Liver (tissue), 9 donors: ENCODE measurements around the gene TOLLIP. TPM values are rescaled to one million over a fixed set of nuclear protein-coding genes. Genes with fewer than 3 reads are reported as not detected.
A peak's percentile ranks its signal among the peaks of the same experiment; 100 is the strongest.

Source experiments
- DNase-seq: peaks from one replicate; pipeline ENCODE4 v3.0.0-alpha.2; 2017; ENCODE audit warnings: low spot score
- H3K27ac ChIP-seq, 2 donors: one replicate each; pipeline ENCODE4 v1.7.0; 2013; ENCODE audit warnings: inconsistent platforms in 2 of 2, low read length in 2 of 2, control low read depth in 1 of 2, low read depth in 1 of 2, mild to moderate bottlenecking in 1 of 2
- H3K27me3 ChIP-seq, 4 donors: one replicate each; pipeline versions ENCODE4 v1.6.1 to v1.7.0; 2013; ENCODE audit warnings: low read length in 3 of 4, inconsistent platforms in 1 of 4, mild to moderate bottlenecking in 1 of 4, moderate library complexity in 1 of 4; ENCODE audit not compliant: control insufficient read depth in 4 of 4, insufficient read depth in 4 of 4
- H3K36me3 ChIP-seq, 4 donors: one replicate each; pipeline versions ENCODE4 v1.6.1 to v1.7.0; 2013; ENCODE audit warnings: low read length in 3 of 4, mild to moderate bottlenecking in 3 of 4, low read depth in 1 of 4, moderate library complexity in 1 of 4; ENCODE audit not compliant: control insufficient read depth in 4 of 4, insufficient read depth in 3 of 4
- H3K4me1 ChIP-seq, 4 donors: one replicate each; pipeline versions ENCODE4 v1.6.1 to v1.7.0; 2013; ENCODE audit warnings: low read length in 3 of 4, mild to moderate bottlenecking in 3 of 4, moderate library complexity in 1 of 4; ENCODE audit not compliant: control insufficient read depth in 4 of 4, insufficient read depth in 4 of 4
- H3K4me3 ChIP-seq, 3 donors: one replicate each; pipeline versions ENCODE4 v1.6.1 to v1.7.0; 2013; ENCODE audit warnings: low read length in 3 of 3, control low read depth in 1 of 3, low read depth in 1 of 3, mild to moderate bottlenecking in 1 of 3
- H3K9ac ChIP-seq, 2 donors: one replicate each; pipeline ENCODE4 v1.7.0; 2013; ENCODE audit warnings: low read length in 2 of 2, mild to moderate bottlenecking in 2 of 2, moderate library complexity in 2 of 2, control low read depth in 1 of 2, low read depth in 1 of 2
- H3K9me3 ChIP-seq, 4 donors: one replicate each; pipeline versions ENCODE4 v1.6.1 to v1.7.0; 2013; ENCODE audit warnings: low read length in 3 of 4; ENCODE audit not compliant: control insufficient read depth in 4 of 4
- ATF3 ChIP-seq: IDR thresholded peaks from 2 replicates; pipeline ENCODE4 v1.6.1; 2016; ENCODE audit warnings: antibody characterized with exemption
- EGR1 ChIP-seq, 2 donors: IDR thresholded peaks; 2 replicates each; pipeline ENCODE4 v1.6.1; 2016 to 2018; ENCODE audit warnings: antibody characterized with exemption in 2 of 2, low read depth in 2 of 2
- FOXA1 ChIP-seq: IDR thresholded peaks from 2 replicates; pipeline ENCODE4 v1.6.1; 2016; ENCODE audit warnings: antibody characterized with exemption
- FOXA2 ChIP-seq: IDR thresholded peaks from 2 replicates; pipeline ENCODE4 v1.6.1; 2016; ENCODE audit warnings: antibody characterized with exemption
- GABPA ChIP-seq, 2 donors: IDR thresholded peaks in 1 of 2; conservative IDR thresholded peaks in 1 of 2; 2 replicates each; pipeline ENCODE4 v1.6.1; 2016; ENCODE audit warnings: antibody characterized with exemption in 2 of 2, mild to moderate bottlenecking in 1 of 2, moderate library complexity in 1 of 2
- HNF4A ChIP-seq, 2 donors: conservative IDR thresholded peaks; 2 replicates each; pipeline ENCODE4 v1.6.1; 2016; ENCODE audit warnings: antibody characterized with exemption in 2 of 2, mild to moderate bottlenecking in 2 of 2
- HNF4G ChIP-seq: IDR thresholded peaks from 2 replicates; pipeline ENCODE4 v1.6.1; 2016; ENCODE audit warnings: antibody characterized with exemption
- JUND ChIP-seq, 2 donors: IDR thresholded peaks; 2 replicates each; pipeline ENCODE4 v1.6.1; 2016; ENCODE audit warnings: antibody characterized with exemption in 2 of 2
- MAX ChIP-seq: IDR thresholded peaks from 2 replicates; pipeline ENCODE4 v1.6.1; 2016; ENCODE audit warnings: antibody characterized with exemption
- NR2F2 ChIP-seq: IDR thresholded peaks from 2 replicates; pipeline ENCODE4 v1.6.1; 2016; ENCODE audit warnings: antibody characterized with exemption
- RAD21 ChIP-seq, 2 donors: IDR thresholded peaks; 2 replicates each; pipeline ENCODE4 v1.6.1; 2016; ENCODE audit warnings: antibody characterized with exemption in 2 of 2, mild to moderate bottlenecking in 2 of 2
- RXRA ChIP-seq, 2 donors: IDR thresholded peaks; 2 replicates each; pipeline ENCODE4 v1.6.1; 2017 to 2018; ENCODE audit warnings: antibody characterized with exemption in 2 of 2, mild to moderate bottlenecking in 1 of 2
- SP1 ChIP-seq: IDR thresholded peaks from 2 replicates; pipeline ENCODE4 v1.6.1; 2018; ENCODE audit warnings: antibody characterized with exemption, mild to moderate bottlenecking
- TAF1 ChIP-seq: conservative IDR thresholded peaks from 2 replicates; pipeline ENCODE4 v1.6.1; 2016; ENCODE audit warnings: antibody characterized with exemption, mild to moderate bottlenecking
- YY1 ChIP-seq: IDR thresholded peaks from 2 replicates; pipeline ENCODE4 v1.6.1; 2016; ENCODE audit warnings: antibody characterized with exemption, mild to moderate bottlenecking
- WGBS: extraction: QIAGEN DNeasy Blood & Tissue Kit; methylation state at CpG from one replicate; pipeline ENCODE4 v1.1.7; 2013; 5-methylcytosine and 5-hydroxymethylcytosine counted together
- polyA plus RNA-seq, 2 donors: library from polyadenylated mRNA; stranded (reverse) in 1 of 2; unstranded in 1 of 2; fragments of 200-250 nt in 1 of 2; fragments of >200 nt in 1 of 2; fragmentation: Nextera tagmentation in 1 of 2; extraction: Ambion mirVana in 1 of 2; gene quantifications; one replicate each; pipeline versions ENCODE4 v1.2.1 to v1.2.3, GENCODE V29; 2013 to 2015
- total RNA-seq, 2 donors: library from RNA; depleted of rRNA; stranded (reverse); fragments of >200 nt; gene quantifications; one replicate each; pipeline ENCODE4 v1.2.3, GENCODE V29; 2014
- TF ChIP-seq, protein P1 (sequence below): IDR thresholded peaks from 2 replicates; pipeline ENCODE4 v1.6.1; 2016; ENCODE audit warnings: antibody characterized with exemption, mild to moderate bottlenecking
- TF ChIP-seq, protein P2 (sequence below): IDR thresholded peaks from 2 replicates; pipeline ENCODE4 v1.6.1; 2016; ENCODE audit warnings: antibody characterized with exemption
- TF ChIP-seq, protein P3 (sequence below): fragments of 150-350 bp; IDR thresholded peaks from 2 replicates; pipeline ENCODE4 v1.5.1; 2017; ENCODE audit warnings: improper control_type of control experiment, low read depth, low read length; ENCODE audit not compliant: missing input control
- donor health status: healthy.
- donor health status: healthy.
- donor health status: healthy.
- donor health status: healthy.
- donor health status: healthy.

Gene TOLLIP
- total and polyA plus RNA-seq, 4 donors, result 27.5 to 102 (median 72.9) TPM

- Histone ChIP-seq H3K4me1 (peaks cover 37 to 88% (median 62%) of the 10 kb centered on the region in 4 donors), H3K36me3 (no peaks in the 10 kb centered on the region), H3K9me3 (no peaks in the 10 kb centered on the region), H3K9ac (peak overlapping the region in 1 of 2 donors; percentile 15), H3K27ac (peak overlapping the region; percentile 89 to 97), H3K27me3 (no peaks in the 10 kb centered on the region), H3K4me3 (peak overlapping the region in 1 of 3 donors; percentile 2)
- peak; percentile 34 for DNase-seq
- 87% methylated on average over 22 of the region's 22 CpGs for WGBS
- no peak for TF ChIP-seq EGR1 (IDR thresholded peaks at IDR 0.05; ENCODE audit: low read depth in 2 of 2)
- TF ChIP-seq NR2F2, result no peak
- TF ChIP-seq ATF3, result no peak
- no peak for TF ChIP-seq RXRA (IDR thresholded peaks at IDR 0.05)
- no peak for TF ChIP-seq GABPA (IDR thresholded peaks at IDR 0.05 in 1 of 2, conservative IDR thresholded peaks at IDR 0.05 in 1 of 2)
- TF ChIP-seq HNF4G, result no peak
- no peak for TF ChIP-seq RAD21 (IDR thresholded peaks at IDR 0.05)
- TF ChIP-seq FOXA1, result no peak
- TF ChIP-seq HNF4A (conservative IDR thresholded peaks at IDR 0.05), result no peak
- no peak for TF ChIP-seq YY1
- TF ChIP-seq, protein P1, sequence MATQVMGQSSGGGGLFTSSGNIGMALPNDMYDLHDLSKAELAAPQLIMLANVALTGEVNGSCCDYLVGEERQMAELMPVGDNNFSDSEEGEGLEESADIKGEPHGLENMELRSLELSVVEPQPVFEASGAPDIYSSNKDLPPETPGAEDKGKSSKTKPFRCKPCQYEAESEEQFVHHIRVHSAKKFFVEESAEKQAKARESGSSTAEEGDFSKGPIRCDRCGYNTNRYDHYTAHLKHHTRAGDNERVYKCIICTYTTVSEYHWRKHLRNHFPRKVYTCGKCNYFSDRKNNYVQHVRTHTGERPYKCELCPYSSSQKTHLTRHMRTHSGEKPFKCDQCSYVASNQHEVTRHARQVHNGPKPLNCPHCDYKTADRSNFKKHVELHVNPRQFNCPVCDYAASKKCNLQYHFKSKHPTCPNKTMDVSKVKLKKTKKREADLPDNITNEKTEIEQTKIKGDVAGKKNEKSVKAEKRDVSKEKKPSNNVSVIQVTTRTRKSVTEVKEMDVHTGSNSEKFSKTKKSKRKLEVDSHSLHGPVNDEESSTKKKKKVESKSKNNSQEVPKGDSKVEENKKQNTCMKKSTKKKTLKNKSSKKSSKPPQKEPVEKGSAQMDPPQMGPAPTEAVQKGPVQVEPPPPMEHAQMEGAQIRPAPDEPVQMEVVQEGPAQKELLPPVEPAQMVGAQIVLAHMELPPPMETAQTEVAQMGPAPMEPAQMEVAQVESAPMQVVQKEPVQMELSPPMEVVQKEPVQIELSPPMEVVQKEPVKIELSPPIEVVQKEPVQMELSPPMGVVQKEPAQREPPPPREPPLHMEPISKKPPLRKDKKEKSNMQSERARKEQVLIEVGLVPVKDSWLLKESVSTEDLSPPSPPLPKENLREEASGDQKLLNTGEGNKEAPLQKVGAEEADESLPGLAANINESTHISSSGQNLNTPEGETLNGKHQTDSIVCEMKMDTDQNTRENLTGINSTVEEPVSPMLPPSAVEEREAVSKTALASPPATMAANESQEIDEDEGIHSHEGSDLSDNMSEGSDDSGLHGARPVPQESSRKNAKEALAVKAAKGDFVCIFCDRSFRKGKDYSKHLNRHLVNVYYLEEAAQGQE, result no peak
- TF ChIP-seq, protein P2, sequence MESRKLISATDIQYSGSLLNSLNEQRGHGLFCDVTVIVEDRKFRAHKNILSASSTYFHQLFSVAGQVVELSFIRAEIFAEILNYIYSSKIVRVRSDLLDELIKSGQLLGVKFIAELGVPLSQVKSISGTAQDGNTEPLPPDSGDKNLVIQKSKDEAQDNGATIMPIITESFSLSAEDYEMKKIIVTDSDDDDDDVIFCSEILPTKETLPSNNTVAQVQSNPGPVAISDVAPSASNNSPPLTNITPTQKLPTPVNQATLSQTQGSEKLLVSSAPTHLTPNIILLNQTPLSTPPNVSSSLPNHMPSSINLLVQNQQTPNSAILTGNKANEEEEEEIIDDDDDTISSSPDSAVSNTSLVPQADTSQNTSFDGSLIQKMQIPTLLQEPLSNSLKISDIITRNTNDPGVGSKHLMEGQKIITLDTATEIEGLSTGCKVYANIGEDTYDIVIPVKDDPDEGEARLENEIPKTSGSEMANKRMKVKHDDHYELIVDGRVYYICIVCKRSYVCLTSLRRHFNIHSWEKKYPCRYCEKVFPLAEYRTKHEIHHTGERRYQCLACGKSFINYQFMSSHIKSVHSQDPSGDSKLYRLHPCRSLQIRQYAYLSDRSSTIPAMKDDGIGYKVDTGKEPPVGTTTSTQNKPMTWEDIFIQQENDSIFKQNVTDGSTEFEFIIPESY, result no peak
- TF ChIP-seq SP1, result no peak
- no peak for TF ChIP-seq JUND (IDR thresholded peaks at IDR 0.05)
- TF ChIP-seq FOXA2, result no peak
- TF ChIP-seq MAX, result no peak
Measured at GRCh38 chr11:1301220-1302000, 8.0 kb downstream of the TOLLIP start.

GRCh38 chr11:1300569-1301187 is 8.8 kb downstream of the TOLLIP start:
- H3K9me3 ChIP-seq, result no peaks in the 10 kb centered on the region
- peaks cover 32 to 87% (median 59%) of the 10 kb centered on the region in 4 donors for H3K4me1 ChIP-seq
- H3K27ac ChIP-seq, result peak overlapping the region; percentile 89 to 97
- H3K9ac ChIP-seq, result peak overlapping the region; percentile 17 to 55
- no peak overlapping the region for H3K4me3 ChIP-seq
- H3K27me3 ChIP-seq, result no peaks in the 10 kb centered on the region
- WGBS, result 85% methylated on average over 28 of the region's 28 CpGs
- no peak for DNase-seq
- no peaks in the 10 kb centered on the region for H3K36me3 ChIP-seq
- TF ChIP-seq FOXA2 (no peak), HNF4G (no peak), ATF3 (no peak), GABPA (IDR thresholded peaks at IDR 0.05 in 1 of 2, conservative IDR thresholded peaks at IDR 0.05 in 1 of 2) (no peak), JUND (IDR thresholded peaks at IDR 0.05) (no peak), NR2F2 (no peak), MAX (no peak), RAD21 (IDR thresholded peaks at IDR 0.05) (no peak), RXRA (IDR thresholded peaks at IDR 0.05) (no peak), SP1 (no peak), TAF1 (no peak), FOXA1 (no peak), HNF4A (conservative IDR thresholded peaks at IDR 0.05) (no peak)
- TF ChIP-seq, protein P2, result no peak
- TF ChIP-seq, protein P3, sequence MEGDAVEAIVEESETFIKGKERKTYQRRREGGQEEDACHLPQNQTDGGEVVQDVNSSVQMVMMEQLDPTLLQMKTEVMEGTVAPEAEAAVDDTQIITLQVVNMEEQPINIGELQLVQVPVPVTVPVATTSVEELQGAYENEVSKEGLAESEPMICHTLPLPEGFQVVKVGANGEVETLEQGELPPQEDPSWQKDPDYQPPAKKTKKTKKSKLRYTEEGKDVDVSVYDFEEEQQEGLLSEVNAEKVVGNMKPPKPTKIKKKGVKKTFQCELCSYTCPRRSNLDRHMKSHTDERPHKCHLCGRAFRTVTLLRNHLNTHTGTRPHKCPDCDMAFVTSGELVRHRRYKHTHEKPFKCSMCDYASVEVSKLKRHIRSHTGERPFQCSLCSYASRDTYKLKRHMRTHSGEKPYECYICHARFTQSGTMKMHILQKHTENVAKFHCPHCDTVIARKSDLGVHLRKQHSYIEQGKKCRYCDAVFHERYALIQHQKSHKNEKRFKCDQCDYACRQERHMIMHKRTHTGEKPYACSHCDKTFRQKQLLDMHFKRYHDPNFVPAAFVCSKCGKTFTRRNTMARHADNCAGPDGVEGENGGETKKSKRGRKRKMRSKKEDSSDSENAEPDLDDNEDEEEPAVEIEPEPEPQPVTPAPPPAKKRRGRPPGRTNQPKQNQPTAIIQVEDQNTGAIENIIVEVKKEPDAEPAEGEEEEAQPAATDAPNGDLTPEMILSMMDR, result no peak
